Stimulated activated CD8-positive, alpha-beta memory T cell treated with anti-CD3 and anti-CD28 coated beads, Interleukin-7, amount 100 ng/mL, for 4 hours (primary cell): Measurements from ENCODE around the gene KRT76.
A peak's percentile ranks its signal among the peaks of the same experiment; 100 is the strongest.
"Not testable (repeated sequence)": the region's sequence is repeated elsewhere in the genome, so short reads cannot be mapped to it uniquely, and the experiment has no call there.

ENCODE experiments used
- DNase-seq, 2 donors: peaks; one replicate each; pipeline ENCODE4 v3.0.0-alpha.2; 2020; ENCODE audit warnings: low read depth in 2 of 2

Gene KRT76

DNA sequence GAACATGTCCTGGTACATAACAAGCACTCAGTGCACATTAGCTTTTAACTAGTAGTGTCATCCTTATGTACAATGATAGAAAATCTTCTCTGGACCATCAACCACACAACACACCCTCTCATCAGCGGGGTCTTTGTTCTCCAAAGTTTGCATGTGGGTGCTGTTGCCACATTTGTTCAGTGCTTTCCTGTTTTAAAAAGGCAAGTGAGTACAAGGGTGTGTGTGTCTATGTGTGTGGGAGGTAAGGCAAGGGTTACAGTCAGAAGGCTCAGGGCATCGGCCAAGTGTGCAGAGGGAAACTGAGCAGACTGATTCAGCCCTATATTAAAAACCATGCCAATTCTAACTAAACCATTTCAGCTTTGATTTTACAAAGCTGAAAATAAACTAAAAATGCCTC is 17.9 kb downstream of the KRT76 start:
- DNase-seq = no peak

- DNase-seq = no peak
Observed at GRCh38 chr12:52757449-52758176, 19.5 kb downstream of the KRT76 start.

- no peak for DNase-seq
Observed at GRCh38 chr12:52756281-52756960, 20.7 kb downstream of the KRT76 start.

DNA sequence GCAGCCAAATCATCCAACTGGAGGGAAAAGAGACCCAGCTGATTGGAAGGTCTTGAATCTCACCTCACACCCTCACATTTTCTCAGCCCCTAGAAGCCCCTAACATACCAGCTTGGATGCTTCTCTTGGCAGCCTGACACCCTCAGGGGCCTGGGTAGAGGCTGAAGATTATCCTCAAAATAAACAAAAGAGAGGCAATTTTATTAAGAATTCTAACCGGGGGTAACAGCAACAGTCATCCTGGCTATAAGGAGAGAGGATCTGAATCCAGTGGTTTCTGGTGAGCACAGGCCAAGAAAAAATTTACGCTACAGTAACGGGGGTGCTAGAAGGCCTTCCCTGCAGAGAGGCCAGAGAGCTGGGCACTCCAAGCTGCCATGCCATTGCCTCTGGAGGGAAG is 21.6 kb downstream of the KRT76 start:
- no peak for DNase-seq

DNA sequence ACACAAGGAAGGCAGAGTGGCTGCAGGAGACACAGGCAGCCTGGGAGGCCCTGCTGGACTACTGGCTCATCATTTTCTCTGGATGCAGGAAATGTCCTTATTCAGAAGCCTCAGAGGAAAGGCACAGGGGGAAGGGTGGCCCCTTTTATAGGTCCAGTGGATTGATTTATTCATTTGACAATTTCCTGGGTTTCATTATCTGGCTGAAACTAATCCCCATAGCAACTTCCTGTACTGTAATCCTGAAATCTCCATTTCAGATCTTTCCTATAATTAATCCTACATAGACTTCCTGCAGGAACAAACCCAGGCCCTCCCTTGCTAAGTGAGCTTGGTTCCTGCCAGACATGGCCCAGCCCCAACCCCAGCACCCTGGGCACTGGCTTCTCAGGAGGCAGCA is 23.0 kb downstream of the KRT76 start:
- no peak for DNase-seq

GRCh38 chr12:52753283-52753682 is 23.9 kb downstream of the KRT76 start:
- no peak for DNase-seq

DNA sequence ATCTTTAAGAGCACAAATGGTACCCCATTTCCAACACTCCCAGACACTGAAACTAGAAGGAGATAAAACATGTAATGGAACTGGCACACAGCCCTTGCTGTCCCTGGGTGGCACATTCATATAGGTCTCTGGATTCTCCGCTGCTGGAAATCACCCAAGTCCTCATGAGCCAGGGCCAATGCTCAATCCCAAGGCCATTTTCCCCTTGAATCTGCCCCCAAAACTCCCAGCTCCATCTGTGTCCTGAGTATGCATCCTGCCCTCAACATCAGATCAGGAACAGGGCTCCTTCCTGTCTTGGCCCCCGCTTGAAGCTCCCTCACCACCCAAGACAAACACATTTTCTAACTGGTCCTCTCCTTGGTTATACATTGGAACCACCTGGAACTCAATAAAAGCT is 24.6 kb downstream of the KRT76 start:
- no peak for DNase-seq

GRCh38 chr12:52751795-52752194 is 25.4 kb downstream of the KRT76 start:
- DNase-seq = no peak

GRCh38 chr12:52750532-52750931 is 26.6 kb downstream of the KRT76 start:
- not testable (repeated sequence) for DNase-seq

DNA sequence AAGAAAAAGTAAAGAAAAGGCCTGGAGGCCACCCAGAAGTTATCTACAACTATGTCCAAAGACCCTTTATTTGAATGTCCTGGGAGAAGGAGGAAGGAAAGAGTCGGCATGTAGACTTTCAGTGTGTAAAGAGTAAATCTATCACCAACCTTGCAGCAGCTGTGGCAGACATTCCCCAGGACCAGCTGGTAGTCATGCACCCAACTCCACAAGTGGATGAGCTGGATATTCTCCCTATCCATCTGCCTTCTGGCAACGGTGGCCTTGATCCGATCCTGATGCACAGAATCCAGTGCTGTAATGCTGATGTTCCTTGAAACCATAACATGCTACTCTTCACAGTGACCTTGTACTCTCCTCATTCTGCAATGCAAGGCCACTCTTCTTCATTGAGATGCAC is 27.3 kb downstream of the KRT76 start:
- no peak for DNase-seq

- no peak for DNase-seq
Observed at GRCh38 chr12:52748578-52748977, 28.6 kb downstream of the KRT76 start.

GRCh38 chr12:52745554-52745953 is 31.6 kb downstream of the KRT76 start:
- DNase-seq = no peak

GRCh38 chr12:52744493-52745156 is 32.5 kb downstream of the KRT76 start:
- DNase-seq = no peak

DNA sequence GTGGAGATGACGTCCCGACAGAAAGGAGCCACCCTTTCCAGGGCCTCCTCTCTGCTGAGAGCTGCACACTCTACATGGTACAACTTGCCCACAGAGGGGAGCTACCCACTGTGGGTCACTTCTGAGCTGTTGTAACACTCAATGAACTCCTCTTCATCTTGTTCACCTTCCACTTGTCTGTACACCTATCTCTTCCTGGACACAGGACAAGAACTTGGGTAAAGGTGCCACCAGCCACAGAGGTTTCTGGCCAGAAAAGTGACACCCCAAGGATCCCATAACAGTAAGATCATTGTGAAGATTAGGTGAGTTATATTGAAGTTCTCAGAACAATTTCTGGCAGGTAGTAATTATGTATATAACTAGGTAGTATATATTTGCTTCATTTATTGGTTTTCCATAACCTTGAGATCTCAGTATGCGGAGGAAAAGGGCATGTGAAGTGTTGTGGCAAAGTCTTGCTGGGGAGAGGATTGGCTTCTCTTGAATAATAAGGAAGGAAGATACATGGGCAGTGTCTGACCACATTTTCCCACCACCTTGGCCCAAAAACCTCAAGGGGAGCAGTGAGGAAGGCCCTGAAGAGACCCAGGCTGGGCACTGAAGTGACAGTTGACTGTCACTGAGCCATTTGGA is 34.2 kb downstream of the KRT76 start:
- no peak for DNase-seq

DNA sequence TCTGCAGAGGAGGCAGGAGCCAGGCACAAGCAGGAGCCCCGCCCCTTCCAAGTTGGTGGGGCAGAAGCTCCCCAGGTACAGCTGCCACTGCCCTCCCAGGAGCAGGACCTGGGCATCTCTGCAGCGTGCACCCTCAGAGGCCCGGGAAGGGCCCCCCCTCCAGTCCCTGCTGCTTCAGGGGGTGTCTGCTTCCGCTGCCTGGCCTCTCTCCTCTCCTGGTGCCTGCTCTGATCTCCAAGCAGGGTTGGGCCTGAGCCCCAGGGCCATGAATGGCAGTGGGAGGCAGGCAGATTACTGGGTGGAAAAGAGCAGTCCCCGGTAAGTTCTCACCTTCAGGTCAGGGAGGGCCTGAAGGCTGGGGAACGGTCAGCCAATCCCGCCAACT is 35.0 kb downstream of the KRT76 start:
- no peak for DNase-seq

DNA sequence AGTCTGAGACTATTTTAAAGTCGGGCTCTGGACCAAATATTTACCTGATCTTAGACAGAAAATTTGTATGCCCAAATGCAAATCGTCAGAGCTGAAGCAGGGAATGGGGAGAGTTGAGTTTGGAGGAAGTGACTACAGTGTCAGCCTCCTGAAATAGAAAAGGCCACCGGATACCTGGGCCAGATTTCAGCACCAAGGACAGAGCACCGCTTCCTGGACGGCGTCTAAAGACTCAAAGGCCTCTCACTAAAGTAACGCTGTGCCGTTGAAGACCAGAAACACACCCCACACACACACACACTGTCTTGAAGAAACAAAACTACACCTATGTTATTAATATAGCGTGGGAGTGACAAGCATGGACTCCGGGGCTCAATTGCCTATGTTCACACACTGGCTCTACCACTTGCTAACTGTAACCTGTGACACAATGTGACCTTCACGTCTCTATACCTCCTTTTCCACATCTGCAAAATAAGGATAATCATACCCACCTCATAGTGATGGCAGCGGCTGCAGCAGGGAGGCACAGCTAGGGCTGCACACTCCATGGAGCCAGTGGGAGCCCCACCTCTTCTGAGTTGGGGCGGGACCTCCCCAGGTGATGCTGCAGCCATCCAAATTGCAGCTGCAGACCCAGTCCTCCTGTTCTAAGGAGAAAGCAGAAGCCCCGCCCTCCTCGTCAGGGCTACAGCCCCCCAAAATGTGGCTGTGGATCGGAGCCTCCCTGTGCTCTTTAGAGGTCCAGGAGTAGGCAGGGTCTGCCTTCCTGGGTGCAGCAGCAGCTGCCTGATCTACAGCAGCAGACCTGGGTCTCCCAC is 35.6 kb downstream of the KRT76 start:
- DNase-seq = peak; percentile 30 to 36

DNA sequence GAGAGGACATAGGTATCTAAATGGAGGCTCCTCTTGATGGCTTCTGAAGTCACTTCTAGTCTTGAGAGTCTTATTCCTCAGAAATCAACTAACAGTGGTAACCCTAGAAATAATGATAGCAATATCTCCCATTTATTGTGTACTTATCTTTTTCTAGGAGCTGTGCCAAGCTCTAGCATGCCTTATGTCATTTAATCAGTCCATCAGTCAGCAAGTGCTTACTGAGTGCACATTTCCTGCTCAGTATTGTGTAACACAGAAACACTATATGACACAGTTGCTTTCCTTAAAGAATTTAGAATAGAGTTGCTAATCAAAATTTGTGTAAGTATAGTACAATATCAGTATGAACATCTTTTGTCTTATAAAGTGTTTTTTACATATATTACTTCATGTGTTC is 36.6 kb downstream of the KRT76 start:
- no peak for DNase-seq

GRCh38 chr12:52739963-52740362 is 37.2 kb downstream of the KRT76 start:
- no peak for DNase-seq

- no peak for DNase-seq
Observed at GRCh38 chr12:52735816-52736632, 41.1 kb downstream of the KRT76 start.

GRCh38 chr12:52735106-52735505 is 42.0 kb downstream of the KRT76 start:
- DNase-seq = no peak

- DNase-seq = no peak
Observed at GRCh38 chr12:52730793-52731192, 46.4 kb downstream of the KRT76 start.
